H1 (cell line): ENCODE data around the gene MSL3B.

Experiments
- CTCF ChIA-PET: fragments of 300-600 bp; sonication (Branson Sonifier 250); formaldehyde crosslinking; loops from one replicate; lab custom pipeline; 2021; ENCODE audit not compliant: partially characterized antibody; lab: Charles Lee
- POLR2A ChIA-PET: fragments of 300-600 bp; sonication (Branson Sonifier 250); formaldehyde crosslinking; loops from one replicate; lab custom pipeline; 2021; ENCODE audit warnings: inconsistent platforms; ENCODE audit not compliant: partially characterized antibody; lab: Charles Lee
- DNase-seq, 2 experiments: peaks; one replicate each; pipeline versions ENCODE4 v3.0.0 to v3.0.0-alpha.2; 2010 to 2022; ENCODE audit warnings: low spot score in 2 of 2, low read depth in 1 of 2, mixed read lengths in 1 of 2
- FAIRE-seq: peaks from 2 replicates; lab custom pipeline; 2011; peaks lifted over from hg19 to GRCh38; lab: Jason Lieb, UNC
- H2AFZ ChIP-seq: 2 replicates; pipeline ENCODE4 v1.8.1; 2012; ENCODE audit warnings: low read length, inconsistent platforms
- H2AK5ac ChIP-seq: 2 replicates; pipeline ENCODE4 v1.6.1; 2013; ENCODE audit warnings: low read depth, low read length
- H2BK120ac ChIP-seq: replicated peaks from 2 replicates; pipeline ENCODE3; 2013; ENCODE audit warnings: low read depth, low read length, inconsistent platforms
- H2BK12ac ChIP-seq: 2 replicates; pipeline ENCODE4 v1.6.1; 2013; ENCODE audit warnings: low read depth, low read length
- H2BK15ac ChIP-seq: 2 replicates; pipeline ENCODE4 v1.6.1; 2013; ENCODE audit warnings: low read length
- H2BK20ac ChIP-seq: 2 replicates; pipeline ENCODE4 v1.6.1; 2013; ENCODE audit warnings: low read length
- H2BK5ac ChIP-seq: 2 replicates; pipeline ENCODE4 v1.6.1; 2013; ENCODE audit warnings: low read depth, low read length
- H3K14ac ChIP-seq: 2 replicates; pipeline ENCODE4 v1.6.1; 2013; ENCODE audit warnings: inconsistent platforms; ENCODE audit not compliant: insufficient read length
- H3K18ac ChIP-seq: 2 replicates; pipeline ENCODE4 v1.6.1; 2013; ENCODE audit warnings: low read length; ENCODE audit errors: extremely low read depth
- H3K23ac ChIP-seq: 2 replicates; pipeline ENCODE4 v1.6.1; 2013; ENCODE audit warnings: inconsistent platforms; ENCODE audit not compliant: insufficient read length
- H3K23me2 ChIP-seq: 2 replicates; pipeline ENCODE4 v1.6.1; 2013; ENCODE audit warnings: low read depth, low read length
- H3K27ac ChIP-seq: 2 replicates; pipeline ENCODE4 v1.6.1; 2011; ENCODE audit warnings: low read depth, low read length, inconsistent platforms
- H3K27me3 ChIP-seq, 4 experiments: replicated peaks in 1 of 4; 1 replicate in 1 of 4; 2 replicates in 3 of 4; pipeline versions ENCODE4 v1.6.1 to v1.8.1; 2011 to 2013; ENCODE audit warnings: low read length in 3 of 4, mild to moderate bottlenecking in 3 of 4, inconsistent platforms in 2 of 4, mixed read lengths in 2 of 4, moderate library complexity in 1 of 4; ENCODE audit not compliant: control insufficient read depth in 3 of 4, insufficient read depth in 3 of 4; ENCODE audit errors: extremely low read depth in 1 of 4
- H3K36me3 ChIP-seq, 4 experiments: 2 replicates each; pipeline versions ENCODE4 v1.6.1 to v1.8.1; 2011 to 2013; ENCODE audit warnings: mild to moderate bottlenecking in 4 of 4, low read length in 3 of 4, moderate library complexity in 2 of 4, control low read depth in 1 of 4, inconsistent platforms in 1 of 4; ENCODE audit not compliant: insufficient read depth in 4 of 4, control insufficient read depth in 2 of 4
- H3K4ac ChIP-seq: replicated peaks from 2 replicates; pipeline ENCODE3; 2013; ENCODE audit warnings: low read length, low read depth, mixed read lengths, inconsistent platforms; ENCODE audit not compliant: insufficient read length
- H3K4me1 ChIP-seq, 4 experiments: replicated peaks in 1 of 4; 1 replicate in 1 of 4; 2 replicates in 3 of 4; pipeline versions ENCODE4 v1.6.1 to v1.8.1; 2011 to 2013; ENCODE audit warnings: low read length in 3 of 4, inconsistent platforms in 2 of 4, mixed read lengths in 1 of 4; ENCODE audit not compliant: insufficient read depth in 4 of 4, control insufficient read depth in 3 of 4
- H3K4me2 ChIP-seq, 2 experiments: 2 replicates each; pipeline versions ENCODE4 v1.6.1 to v1.8.1; 2011 to 2013; ENCODE audit warnings: low read depth in 2 of 2, low read length in 2 of 2, control low read depth in 1 of 2, inconsistent platforms in 1 of 2, mild to moderate bottlenecking in 1 of 2; ENCODE audit not compliant: insufficient read depth in 1 of 2
- H3K4me3 ChIP-seq, 4 experiments: fragments of 200-600, 300-600 bp in 1 of 4; sonication (generic), shearing (Covaris generic), sonication (Bioruptor Twin) in 1 of 4; 2 replicates each; pipeline versions ENCODE4 v1.5.1 to v1.8.1; 2011 to 2016; ENCODE audit warnings: low read length in 4 of 4, low read depth in 3 of 4, control low read depth in 2 of 4, inconsistent platforms in 2 of 4, mild to moderate bottlenecking in 2 of 4, mixed read lengths in 1 of 4, moderate library complexity in 1 of 4; ENCODE audit not compliant: insufficient read depth in 2 of 4; ENCODE audit errors: extremely low read depth in 1 of 4
- H3K56ac ChIP-seq: replicated peaks from 2 replicates; pipeline ENCODE3; 2013; ENCODE audit warnings: low read depth, mild to moderate bottlenecking, mixed read lengths, low read length, inconsistent platforms; ENCODE audit not compliant: insufficient read length
- H3K79me1 ChIP-seq: 2 replicates; pipeline ENCODE4 v1.6.1; 2013; ENCODE audit warnings: low read depth, low read length, control low read depth
- H3K79me2 ChIP-seq, 2 experiments: 2 replicates each; pipeline versions ENCODE4 v1.6.1 to v1.8.1; 2012 to 2013; ENCODE audit warnings: low read length in 2 of 2, mild to moderate bottlenecking in 2 of 2, inconsistent platforms in 1 of 2; ENCODE audit not compliant: insufficient read depth in 2 of 2, control insufficient read depth in 1 of 2
- H3K9ac ChIP-seq, 4 experiments: replicated peaks in 1 of 4; 1 replicate in 1 of 4; 2 replicates in 3 of 4; pipeline versions ENCODE4 v1.6.1 to v1.8.1; 2011 to 2013; ENCODE audit warnings: low read depth in 3 of 4, low read length in 3 of 4, control low read depth in 2 of 4, mild to moderate bottlenecking in 2 of 4, moderate library complexity in 2 of 4, inconsistent platforms in 1 of 4; ENCODE audit errors: extremely low read depth in 1 of 4
- H3K9me3 ChIP-seq, 2 experiments: 2 replicates each; pipeline versions ENCODE4 v1.6.1 to v1.8.1; 2012 to 2013; ENCODE audit warnings: mild to moderate bottlenecking in 2 of 2, moderate library complexity in 2 of 2, control low read depth in 1 of 2, inconsistent platforms in 1 of 2, low read depth in 1 of 2, low read length in 1 of 2, mixed read lengths in 1 of 2; ENCODE audit not compliant: insufficient read depth in 2 of 2
- H4K20me1 ChIP-seq, 2 experiments: replicated peaks in 1 of 2; 2 replicates each; pipeline versions ENCODE3 to v1.8.1; 2011 to 2013; ENCODE audit warnings: inconsistent platforms in 2 of 2, low read length in 2 of 2, mild to moderate bottlenecking in 1 of 2; ENCODE audit not compliant: insufficient read depth in 2 of 2, control insufficient read depth in 1 of 2
- H4K5ac ChIP-seq: 2 replicates; pipeline ENCODE4 v1.6.1; 2013; ENCODE audit warnings: low read length, low read depth, mixed read lengths, inconsistent platforms; ENCODE audit not compliant: insufficient read length
- H4K8ac ChIP-seq: 2 replicates; pipeline ENCODE4 v1.8.0; 2013; ENCODE audit warnings: mild to moderate bottlenecking, moderate library complexity, low read length, inconsistent platforms; ENCODE audit not compliant: insufficient read depth; ENCODE audit errors: extremely low read depth
- H4K91ac ChIP-seq: replicated peaks from 2 replicates; pipeline ENCODE3; 2013; ENCODE audit warnings: low read length, mixed read lengths, inconsistent platforms; ENCODE audit not compliant: insufficient read length
- CHD1 ChIP-seq: IDR thresholded peaks from 2 replicates; pipeline ENCODE4 v1.6.1; 2012; ENCODE audit warnings: low read depth, low read length, improper control_type of control experiment
- CHD2 ChIP-seq: IDR thresholded peaks from 2 replicates; pipeline ENCODE4 v1.6.1; 2012; ENCODE audit warnings: low read length, improper control_type of control experiment
- GTF2F1 ChIP-seq: IDR thresholded peaks from 2 replicates; pipeline ENCODE4 v1.6.1; 2012; ENCODE audit warnings: low read depth, low read length, improper control_type of control experiment, borderline replicate concordance
- HDAC6 ChIP-seq: IDR thresholded peaks from one replicate; pipeline ENCODE4 v1.7.1; 2012; ENCODE audit warnings: low read depth, mild to moderate bottlenecking, inconsistent platforms, low read length, moderate library complexity
- KDM1A ChIP-seq: fragments of 200-600, 300-600 bp; sonication (generic); IDR thresholded peaks from 2 replicates; pipeline ENCODE4 v1.7.1; 2016; ENCODE audit warnings: mild to moderate bottlenecking, low read length, borderline replicate concordance
- NRF1 ChIP-seq: IDR thresholded peaks from 2 replicates; pipeline ENCODE4 v1.6.1; 2011; ENCODE audit warnings: mild to moderate bottlenecking, low read depth, low read length, improper control_type of control experiment
- RFX5 ChIP-seq: IDR thresholded peaks from 2 replicates; pipeline ENCODE4 v1.6.1; 2011; ENCODE audit warnings: low read depth, low read length, improper control_type of control experiment, borderline replicate concordance
- SP1 ChIP-seq: IDR thresholded peaks from 2 replicates; pipeline ENCODE4 v1.6.1; 2011; ENCODE audit warnings: low read depth, low read length
- TEAD4 ChIP-seq: IDR thresholded peaks from 2 replicates; pipeline ENCODE4 v1.6.1; 2012; ENCODE audit warnings: low read depth, low read length, inconsistent platforms, mixed read lengths
- WGBS, 2 experiments: shearing (Covaris generic) in 1 of 2; methylation state at CpG; one replicate each; pipeline versions ENCODE4 v1.1.6 to v1.1.7; 2013 to 2015; ENCODE audit warnings: low lambda C conversion rate in 2 of 2, mixed read lengths in 2 of 2, inconsistent platforms in 1 of 2, low coverage in 1 of 2, missing lambda C conversion rate in 1 of 2; ENCODE audit not compliant: insufficient replicate concordance in 2 of 2, insufficient coverage in 1 of 2, insufficient read length in 1 of 2; ENCODE audit errors: extremely low coverage in 1 of 2, missing lambda C conversion rate in 1 of 2; 5-methylcytosine and 5-hydroxymethylcytosine counted together

The MSL3B gene

DNA sequence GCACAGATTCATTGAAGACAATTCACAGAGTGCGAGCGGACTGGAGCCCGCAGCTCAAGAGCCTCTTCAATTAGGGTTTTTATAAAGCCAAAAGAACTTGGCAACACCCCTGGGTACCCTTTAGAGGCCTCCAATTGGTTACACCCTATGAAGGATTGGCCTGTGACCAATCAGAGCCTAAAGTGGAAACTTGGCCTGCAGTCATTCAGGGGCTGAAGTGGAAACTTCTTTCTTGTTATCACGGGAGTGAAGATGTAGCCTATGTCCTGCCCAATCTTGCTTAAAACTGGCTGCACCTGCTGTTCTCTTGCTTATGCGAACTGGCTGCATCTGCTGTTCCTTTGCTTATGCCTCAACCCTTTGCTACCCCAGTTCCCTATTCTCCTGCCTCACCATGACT lies 12.0 kb downstream of the MSL3B start:
- peaks cover 7 to 20% (median 9%) of the 10 kb centered on the region in 4 experiments for H3K36me3 ChIP-seq
- no peak overlapping the region for H2BK12ac ChIP-seq
- H4K5ac ChIP-seq, result no peak overlapping the region
- H3K79me1 ChIP-seq, result peaks cover 3% of the 10 kb centered on the region; the same call in 1 of the 2 replicates
- no peaks in the 10 kb centered on the region; a peak in 1 of 7 replicates for H3K27me3 ChIP-seq
- POLR2A ChIA-PET, result interaction anchor here (0.6 to 1.2 kb wide), 3 partner anchors 10 to 536 kb away, joined by 3 read pairs; no protein-coding TSS in a partner anchor
- H2BK5ac ChIP-seq, result no peak overlapping the region
- no peak overlapping the region for H3K14ac ChIP-seq
- CTCF ChIA-PET, result interaction anchor here (0.6 to 3.1 kb wide), 7 partner anchors 10 to 1284 kb away, joined by 3 to 24 read pairs (median 3); partner anchors contain the start of gene MSL3B
- 0 out of 2 replicates have a peak overlapping the region, but pooled peaks have one; percentile 51 for H2BK20ac ChIP-seq
- no peak overlapping the region for H3K4ac ChIP-seq
- no peak overlapping the region for H2AK5ac ChIP-seq
- no peak overlapping the region for H3K9ac ChIP-seq
- no peak overlapping the region for H3K23ac ChIP-seq
- no peak overlapping the region for H3K56ac ChIP-seq
- peaks cover 18 to 30% of the 10 kb centered on the region in 2 experiments for H3K79me2 ChIP-seq
- no peak overlapping the region for H3K4me2 ChIP-seq
- FAIRE-seq (no peak), DNase-seq (no peak)
- H2BK120ac ChIP-seq, result no peak overlapping the region
- no peak overlapping the region for H3K4me3 ChIP-seq
- TF ChIP-seq TEAD4, result no peak
- no peak for TF ChIP-seq HDAC6
- TF ChIP-seq SP1, result peak; percentile 61
- TF ChIP-seq KDM1A, result no peak
- no peak for TF ChIP-seq CHD1
- TF ChIP-seq NRF1, result no peak
- no peak for TF ChIP-seq RFX5
- 0 out of 2 replicates have a peak, but pooled peaks have one; percentile 24 for TF ChIP-seq CHD2
- TF ChIP-seq GTF2F1, result no peak
- no peak overlapping the region for H4K91ac ChIP-seq
- H3K9me3 ChIP-seq, result no peaks in the 10 kb centered on the region
- H4K20me1 ChIP-seq, result peaks cover 2 to 3% of the 10 kb centered on the region in 2 experiments
- peaks cover 0 to 5% (median 2%) of the 10 kb centered on the region in 4 experiments; a peak in 4 of 7 replicates for H3K4me1 ChIP-seq
- 93% methylated on average over 5 of the region's 5 CpGs; no CpG with 5 or more reads in 1 of the 2 experiments for WGBS, 2 experiments
- H3K27ac ChIP-seq, result no peak overlapping the region
- H3K23me2 ChIP-seq, result peaks cover 7% of the 10 kb centered on the region
- no peak overlapping the region for H4K8ac ChIP-seq
- no peak overlapping the region for H2BK15ac ChIP-seq
- no peak overlapping the region for H2AFZ ChIP-seq
- no peak overlapping the region for H3K18ac ChIP-seq
